K562 (cell line): Measurements from ENCODE around the gene ZBTB44. TPM values are rescaled to one million over a fixed set of nuclear protein-coding genes. Genes with fewer than 3 reads are reported as not detected.

ENCODE experiments used
- ARID1B ChIP-seq: fragments of 450-650 bp; IDR thresholded peaks from 2 replicates; pipeline ENCODE4 v1.6.1; 2016; ENCODE audit warnings: antibody characterized with exemption, mild to moderate bottlenecking, inconsistent platforms
- BCL6 ChIP-seq: fragments of 250-450 bp; sonication (Bioruptor Pico); IDR thresholded peaks from 2 replicates; pipeline ENCODE4 v1.4.0; 2020
- JUND ChIP-seq, 2 experiments: IDR thresholded peaks; 2 replicates in 1 of 2; 3 replicates in 1 of 2; pipeline ENCODE4 v1.6.1; 2011; ENCODE audit warnings: borderline replicate concordance in 2 of 2, low read depth in 2 of 2, low read length in 2 of 2, improper control_type of control experiment in 1 of 2, missing biosample characterization in 1 of 2, missing genetic modification characterization in 1 of 2, missing genetic modification reagents in 1 of 2
- KAT8 ChIP-seq: fragments of 450-650 bp; IDR thresholded peaks from 2 replicates; pipeline ENCODE4 v1.6.1; 2016; ENCODE audit warnings: low read depth, mild to moderate bottlenecking
- NFATC3 ChIP-seq: fragments of 450-650 bp; IDR thresholded peaks from 2 replicates; pipeline ENCODE4 v1.6.1; 2017; ENCODE audit warnings: mild to moderate bottlenecking
- NR4A1 ChIP-seq, 2 experiments: fragments of 250-450 bp in 1 of 2; fragments of 450-650 bp in 1 of 2; sonication (Bioruptor Pico) in 1 of 2; IDR thresholded peaks; 2 replicates each; pipeline versions ENCODE4 v1.4.0 to v1.6.1; 2016 to 2020; ENCODE audit warnings: mild to moderate bottlenecking in 2 of 2, missing compliant biosample characterization in 1 of 2, missing genetic modification characterization in 1 of 2, moderate library complexity in 1 of 2
- PCBP1 ChIP-seq: fragments of 200-400 bp; formaldehyde crosslinking; IDR thresholded peaks from 2 replicates; pipeline ENCODE4 v1.6.1; 2018; ENCODE audit warnings: mild to moderate bottlenecking, low read depth, low read length; ENCODE audit not compliant: poor library complexity, severe bottlenecking
- PML ChIP-seq: IDR thresholded peaks from 2 replicates; pipeline ENCODE4 v1.6.1; 2012; ENCODE audit warnings: low read length, inconsistent platforms
- RAD51 ChIP-seq: fragments of 450-650 bp; IDR thresholded peaks from 2 replicates; pipeline ENCODE4 v1.7.1; 2016; ENCODE audit warnings: low read depth, mild to moderate bottlenecking, borderline replicate concordance
- SPI1 ChIP-seq: IDR thresholded peaks from 2 replicates; pipeline ENCODE4 v1.6.1; 2011; ENCODE audit warnings: low read depth, low read length, control low read depth, borderline replicate concordance
- SRSF3 ChIP-seq: fragments of 200-400 bp; formaldehyde crosslinking; IDR thresholded peaks from 2 replicates; pipeline ENCODE4 v1.6.1; 2016; ENCODE audit warnings: mild to moderate bottlenecking, low read length, moderate library complexity; ENCODE audit not compliant: insufficient read depth
- TCF3 ChIP-seq: sonication (generic); formaldehyde crosslinking; IDR thresholded peaks from 2 replicates; pipeline ENCODE4 v1.4.0; 2020; ENCODE audit warnings: mild to moderate bottlenecking, missing genetic modification reagents
- TEAD1 ChIP-seq, 2 experiments: fragments of 450-650 bp in 1 of 2; sonication (generic) in 1 of 2; formaldehyde crosslinking; IDR thresholded peaks; 2 replicates each; pipeline versions ENCODE4 v1.4.0 to v1.8.0; 2020 to 2022; ENCODE audit warnings: mild to moderate bottlenecking in 2 of 2, missing genetic modification reagents in 1 of 2
- YY1 ChIP-seq, 3 experiments: IDR thresholded peaks; 2 replicates each; pipeline ENCODE4 v1.6.1; 2011; ENCODE audit warnings: low read length in 2 of 3, mild to moderate bottlenecking in 2 of 3, moderate library complexity in 2 of 3, borderline replicate concordance in 1 of 3, control low read depth in 1 of 3, low read depth in 1 of 3; ENCODE audit not compliant: insufficient read depth in 3 of 3, insufficient replicate concordance in 2 of 3, control insufficient read depth in 1 of 3, insufficient read length in 1 of 3; ENCODE audit errors: extremely low read depth in 1 of 3
- ZNF143 ChIP-seq: sonication (generic); formaldehyde crosslinking; IDR thresholded peaks from 2 replicates; pipeline ENCODE4 v1.9.0; 2022; ENCODE audit warnings: mild to moderate bottlenecking, missing genetic modification reagents
- ZNF197 ChIP-seq: fragments of 200-800 bp; sonication (Bioruptor generic); IDR thresholded peaks from 2 replicates; pipeline ENCODE4 v1.6.1; 2016; ENCODE audit warnings: low read depth, missing genetic modification characterization, missing compliant biosample characterization
- ZNF717 ChIP-seq: fragments of 250-450 bp; sonication (Bioruptor Pico); IDR thresholded peaks from 2 replicates; pipeline ENCODE4 v1.5.0; 2021
- ZNF764 ChIP-seq: fragments of 250-450 bp; sonication (Bioruptor Pico); IDR thresholded peaks from 2 replicates; pipeline ENCODE4 v1.4.0; 2020; ENCODE audit warnings: low read depth, mild to moderate bottlenecking, moderate library complexity
- polyA plus RNA-seq, 8 experiments: library from polyadenylated mRNA; depleted of rRNA in 4 of 8; stranded (reverse) in 5 of 8; unstranded in 3 of 8; fragments of >200 nt; fragmentation: Nextera tagmentation in 2 of 8; fragmentation: Illumina TruSeq in 1 of 8; extraction: Ambion mirVana in 2 of 8; extraction: Trizol in 1 of 8; gene quantifications; 2 replicates each; pipeline versions ENCODE4 v1.2.1 to v1.2.3, GENCODE V29; 2011 to 2014; ENCODE audit warnings: inconsistent platforms in 1 of 8, missing spikeins in 1 of 8
- total RNA-seq, 7 experiments: library from RNA; depleted of rRNA in 6 of 7; stranded (reverse); fragments of >200 nt in 6 of 7; fragmentation: Illumina TruSeq in 2 of 7; extraction: Trizol in 2 of 7; gene quantifications; 2 replicates each; pipeline versions ENCODE4 v1.2.1 to v1.2.3, GENCODE V29; 2011 to 2021; ENCODE audit warnings: low replicate concordance in 1 of 7
- TF ChIP-seq, protein P1 (sequence below): fragments of 250-450 bp; sonication (Bioruptor Pico); IDR thresholded peaks from 2 replicates; pipeline ENCODE4 v1.8.0; 2021; ENCODE audit warnings: moderate library complexity, mild to moderate bottlenecking, inconsistent platforms
- TF ChIP-seq, protein P2 (sequence below): sonication (generic); formaldehyde crosslinking; IDR thresholded peaks from 2 replicates; pipeline ENCODE4 v1.8.0; 2022; ENCODE audit warnings: missing genetic modification reagents, mild to moderate bottlenecking, borderline replicate concordance
- TF ChIP-seq, protein P3 (sequence below), 2 experiments: IDR thresholded peaks in 1 of 2; conservative IDR thresholded peaks in 1 of 2; 2 replicates each; pipeline ENCODE4 v1.6.1; 2016; ENCODE audit warnings: low read depth in 2 of 2, mild to moderate bottlenecking in 1 of 2, missing compliant biosample characterization in 1 of 2, missing genetic modification characterization in 1 of 2, moderate library complexity in 1 of 2

ZBTB44 gene
- total and polyA plus RNA-seq, 9 of the 15 experiments (the other 6 are each of a cell fraction or from before 2014, with no cell fraction given): 4.7 to 27.1 (median 17.3) TPM

DNA sequence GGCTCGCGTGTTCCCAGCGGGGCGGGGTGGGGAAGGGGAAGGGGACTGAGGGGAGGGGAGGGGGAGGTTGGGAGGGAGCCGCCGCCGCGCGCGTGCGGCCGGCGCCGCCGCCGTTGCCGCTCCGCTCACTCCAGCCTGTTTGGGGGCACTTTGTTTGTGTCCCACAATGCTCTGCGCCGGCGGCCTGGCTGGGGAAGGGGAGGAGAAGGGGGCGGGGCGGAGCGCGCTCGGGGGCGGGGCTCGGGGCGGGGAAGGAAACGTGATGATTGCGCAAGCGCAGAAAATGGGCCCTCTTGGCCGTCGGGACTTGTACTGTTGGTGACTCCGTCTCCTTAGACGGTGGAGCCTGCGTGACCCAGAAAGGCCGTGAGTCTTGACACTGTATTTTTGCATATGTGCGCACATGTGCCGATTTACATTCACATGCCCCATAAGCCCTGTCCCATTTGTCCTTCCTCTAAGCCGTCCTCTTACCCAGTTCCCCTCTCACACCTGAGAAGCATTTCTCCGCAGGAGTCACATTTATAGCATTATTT is at the start of gene ZBTB44 (continued):
- TF ChIP-seq, protein P1, sequence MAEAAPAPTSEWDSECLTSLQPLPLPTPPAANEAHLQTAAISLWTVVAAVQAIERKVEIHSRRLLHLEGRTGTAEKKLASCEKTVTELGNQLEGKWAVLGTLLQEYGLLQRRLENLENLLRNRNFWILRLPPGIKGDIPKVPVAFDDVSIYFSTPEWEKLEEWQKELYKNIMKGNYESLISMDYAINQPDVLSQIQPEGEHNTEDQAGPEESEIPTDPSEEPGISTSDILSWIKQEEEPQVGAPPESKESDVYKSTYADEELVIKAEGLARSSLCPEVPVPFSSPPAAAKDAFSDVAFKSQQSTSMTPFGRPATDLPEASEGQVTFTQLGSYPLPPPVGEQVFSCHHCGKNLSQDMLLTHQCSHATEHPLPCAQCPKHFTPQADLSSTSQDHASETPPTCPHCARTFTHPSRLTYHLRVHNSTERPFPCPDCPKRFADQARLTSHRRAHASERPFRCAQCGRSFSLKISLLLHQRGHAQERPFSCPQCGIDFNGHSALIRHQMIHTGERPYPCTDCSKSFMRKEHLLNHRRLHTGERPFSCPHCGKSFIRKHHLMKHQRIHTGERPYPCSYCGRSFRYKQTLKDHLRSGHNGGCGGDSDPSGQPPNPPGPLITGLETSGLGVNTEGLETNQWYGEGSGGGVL (CRISPR knock-in tag): no peak
- TF ChIP-seq NR4A1 (CRISPR knock-in tag; IDR thresholded peaks at IDR 0.05): no peak
- TF ChIP-seq NR4A1 (tag; IDR thresholded peaks at IDR 0.05): no peak
- TF ChIP-seq, protein P2, sequence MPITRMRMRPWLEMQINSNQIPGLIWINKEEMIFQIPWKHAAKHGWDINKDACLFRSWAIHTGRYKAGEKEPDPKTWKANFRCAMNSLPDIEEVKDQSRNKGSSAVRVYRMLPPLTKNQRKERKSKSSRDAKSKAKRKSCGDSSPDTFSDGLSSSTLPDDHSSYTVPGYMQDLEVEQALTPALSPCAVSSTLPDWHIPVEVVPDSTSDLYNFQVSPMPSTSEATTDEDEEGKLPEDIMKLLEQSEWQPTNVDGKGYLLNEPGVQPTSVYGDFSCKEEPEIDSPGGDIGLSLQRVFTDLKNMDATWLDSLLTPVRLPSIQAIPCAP (CRISPR knock-in tag): no peak
- TF ChIP-seq TEAD1 (CRISPR knock-in tag; IDR thresholded peaks at IDR 0.05): no peak
- TF ChIP-seq KAT8: no peak
- 0 out of 2 replicates have a peak, but pooled peaks have one; percentile 4 for TF ChIP-seq JUND (IDR thresholded peaks at IDR 0.05; ENCODE audit: borderline replicate concordance, low read depth, low read length)
- no peak for TF ChIP-seq JUND (tag; IDR thresholded peaks at IDR 0.05; ENCODE audit: borderline replicate concordance, low read depth, low read length)
- TF ChIP-seq, protein P3, sequence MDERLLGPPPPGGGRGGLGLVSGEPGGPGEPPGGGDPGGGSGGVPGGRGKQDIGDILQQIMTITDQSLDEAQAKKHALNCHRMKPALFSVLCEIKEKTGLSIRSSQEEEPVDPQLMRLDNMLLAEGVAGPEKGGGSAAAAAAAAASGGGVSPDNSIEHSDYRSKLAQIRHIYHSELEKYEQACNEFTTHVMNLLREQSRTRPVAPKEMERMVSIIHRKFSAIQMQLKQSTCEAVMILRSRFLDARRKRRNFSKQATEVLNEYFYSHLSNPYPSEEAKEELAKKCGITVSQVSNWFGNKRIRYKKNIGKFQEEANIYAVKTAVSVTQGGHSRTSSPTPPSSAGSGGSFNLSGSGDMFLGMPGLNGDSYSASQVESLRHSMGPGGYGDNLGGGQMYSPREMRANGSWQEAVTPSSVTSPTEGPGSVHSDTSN (CRISPR knock-in tag; IDR thresholded peaks at IDR 0.05; ENCODE audit: low read depth): no peak
- TF ChIP-seq, protein P3 (tag; conservative IDR thresholded peaks at IDR 0.05; ENCODE audit: low read depth): no peak
- peak in 1 of 3 experiments; percentile 66 for TF ChIP-seq YY1 (IDR thresholded peaks at IDR 0.05; ENCODE audit: borderline replicate concordance in 1 of 3, control insufficient read depth in 1 of 3, extremely low read depth in 1 of 3, insufficient read depth in 3 of 3, insufficient read length in 1 of 3, insufficient replicate concordance in 2 of 3, low read depth in 1 of 3, low read length in 2 of 3)
- peak; percentile 33; the same call in 1 of the 2 replicates for TF ChIP-seq SPI1
- no peak for TF ChIP-seq ZNF197 (CRISPR knock-in tag)
- no peak for TF ChIP-seq SRSF3
- TF ChIP-seq ZNF143 (CRISPR knock-in tag): no peak
- no peak for TF ChIP-seq TCF3 (CRISPR knock-in tag)
- TF ChIP-seq PML: no peak
- TF ChIP-seq ZNF764 (CRISPR knock-in tag): no peak
- no peak for TF ChIP-seq ZNF717
- no peak for TF ChIP-seq BCL6 (CRISPR knock-in tag)
- TF ChIP-seq ARID1B: no peak
- peak; percentile 19 for TF ChIP-seq PCBP1
- no peak for TF ChIP-seq RAD51
- TF ChIP-seq NFATC3: no peak
